IPS-NIHi7 (cell line): Measurements from ENCODE around the gene ZNF462.

Experiments
- DNase-seq: peaks from one replicate; pipeline ENCODE4 v3.0.0; 2012; ENCODE audit warnings: mixed read lengths; ENCODE audit errors: extremely low spot score

Gene ZNF462

GRCh38 chr9:106864373-106865143 is 1.6 kb downstream of the ZNF462 start:
- DNase-seq: no peak

DNA sequence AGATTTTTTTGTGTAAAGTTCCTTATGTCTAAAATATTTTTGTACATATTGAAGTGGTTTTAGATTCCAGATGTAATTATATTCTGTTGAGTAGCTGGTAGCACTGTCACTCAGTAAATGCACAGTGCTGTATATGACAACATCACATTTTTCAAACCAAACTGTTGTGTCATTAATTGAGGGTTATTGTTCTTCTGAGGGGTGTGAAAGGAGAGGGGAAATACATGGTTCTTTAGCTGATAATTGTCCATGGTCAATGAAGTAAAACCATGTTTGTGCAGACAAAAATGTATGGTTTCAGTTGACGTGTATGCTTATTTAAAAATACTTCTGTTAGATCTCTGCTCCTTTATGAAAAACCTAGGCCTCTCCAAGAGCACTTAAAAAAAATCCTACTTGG is 3.3 kb downstream of the ZNF462 start:
- no peak for DNase-seq

- DNase-seq: no peak
These were observed 4.3 kb downstream of the ZNF462 start for GRCh38 chr9:106867286-106867685.

DNA sequence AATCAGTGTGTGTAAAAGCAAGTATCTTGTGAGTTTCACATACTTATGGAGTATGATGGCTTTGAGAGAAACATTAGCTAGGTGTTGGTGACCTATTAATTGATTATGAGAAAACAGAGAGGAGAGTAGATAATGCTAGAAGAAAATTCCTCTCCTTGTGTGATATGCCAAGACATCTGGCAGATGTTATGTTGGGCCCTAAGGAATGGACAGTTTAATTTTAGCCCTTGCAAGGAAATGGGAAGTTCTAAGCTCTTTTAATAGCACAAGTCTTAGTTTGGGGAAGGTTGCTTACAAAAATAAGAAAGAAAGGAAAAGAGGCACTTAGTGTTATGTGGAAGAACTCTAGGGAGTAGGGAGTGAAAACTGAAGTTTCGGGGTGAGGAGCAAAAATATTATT is 5.1 kb downstream of the ZNF462 start:
- DNase-seq: no peak

GRCh38 chr9:106868565-106868964 is 5.6 kb downstream of the ZNF462 start:
- DNase-seq: no peak

GRCh38 chr9:106869028-106869427 is 6.1 kb downstream of the ZNF462 start:
- DNase-seq: no peak

- DNase-seq: no peak
These were observed 6.5 kb downstream of the ZNF462 start for GRCh38 chr9:106869458-106869857.

- DNase-seq: no peak
These were observed 9.7 kb downstream of the ZNF462 start for GRCh38 chr9:106872641-106873040.

DNA sequence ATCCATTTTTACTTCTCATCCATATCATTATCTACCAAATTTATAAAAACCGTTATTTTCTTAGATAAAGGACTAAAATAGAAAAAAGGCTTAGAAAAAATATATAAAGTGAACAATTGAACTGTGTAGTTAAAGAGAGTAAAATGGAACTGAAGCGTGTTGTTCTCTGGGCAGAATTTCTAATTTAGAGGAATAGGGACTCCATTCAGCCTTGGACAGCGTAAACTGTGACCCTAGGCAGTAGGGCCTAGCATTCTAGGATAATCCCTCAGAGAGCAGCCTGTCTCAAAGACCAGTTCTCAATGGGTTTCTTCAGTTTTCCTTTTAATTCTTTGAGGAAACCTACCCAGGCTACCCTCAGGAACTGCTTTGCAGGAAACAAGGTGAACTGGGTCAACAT is 11.1 kb downstream of the ZNF462 start:
- no peak for DNase-seq

DNA sequence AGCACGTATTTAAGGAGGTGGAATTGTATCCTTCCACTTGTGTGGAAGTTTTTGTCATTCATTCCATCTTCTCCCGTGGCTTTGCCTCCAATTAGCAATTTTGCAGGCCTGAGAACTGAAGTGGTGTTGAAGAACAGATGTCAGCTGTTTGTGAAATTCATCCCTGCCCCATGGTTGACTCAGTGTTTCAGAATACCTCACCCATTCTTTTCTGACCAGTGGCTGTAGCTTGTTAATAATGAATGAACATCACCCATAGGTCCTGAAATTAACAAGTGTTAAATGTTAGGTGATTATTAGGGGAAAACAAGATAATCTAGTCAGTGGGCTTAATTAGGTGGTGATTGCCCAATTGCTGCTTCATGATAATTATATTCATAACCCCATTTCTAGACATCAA is 11.7 kb downstream of the ZNF462 start:
- DNase-seq: no peak

DNA sequence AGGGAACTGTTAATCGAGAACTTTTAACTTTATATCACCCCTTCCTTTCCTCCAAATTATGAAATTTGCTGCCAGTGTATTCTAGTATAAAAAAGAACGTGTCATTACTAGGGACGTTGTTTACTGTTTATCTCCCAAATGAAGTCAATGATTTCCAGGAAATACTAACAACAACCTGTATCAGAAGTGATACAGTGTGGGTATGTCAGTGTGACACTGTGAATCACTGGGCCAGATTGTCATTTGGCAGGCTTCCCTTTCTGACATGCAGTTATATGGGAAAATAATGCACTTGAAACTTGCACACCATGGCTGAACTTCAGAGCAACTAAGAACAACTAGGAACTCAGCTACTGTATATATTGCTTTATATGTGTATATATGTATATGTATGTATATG is 12.6 kb downstream of the ZNF462 start:
- DNase-seq: no peak

GRCh38 chr9:106877345-106877744 is 14.4 kb downstream of the ZNF462 start:
- no peak for DNase-seq

- DNase-seq: peak; percentile 52
These were observed 15.3 kb downstream of the ZNF462 start for GRCh38 chr9:106878081-106878837.

- DNase-seq: no peak
These were observed 16.0 kb downstream of the ZNF462 start for GRCh38 chr9:106878934-106879333.

- no peak for DNase-seq
These were observed 16.5 kb downstream of the ZNF462 start for GRCh38 chr9:106879439-106879882.

GRCh38 chr9:106880081-106880480 is 17.1 kb downstream of the ZNF462 start:
- no peak for DNase-seq

DNA sequence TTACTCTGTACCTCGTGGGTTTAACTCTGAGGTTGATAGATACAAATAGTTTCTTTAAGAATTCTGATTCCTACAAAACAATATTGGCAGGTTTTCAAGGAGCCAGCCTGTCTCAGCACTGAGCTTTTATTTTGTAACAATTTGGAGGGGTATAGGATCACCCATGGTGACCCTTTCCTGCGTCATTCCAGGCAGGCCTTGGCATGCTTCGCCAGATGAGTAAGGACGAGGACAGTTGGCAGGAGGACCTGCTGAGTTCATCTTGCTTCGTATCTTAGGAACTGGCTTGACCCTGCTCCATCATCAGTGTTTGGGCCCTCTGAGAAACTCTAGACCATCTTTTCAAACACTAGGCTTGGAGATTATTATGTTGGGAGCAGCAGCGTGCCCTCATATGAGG is 17.9 kb downstream of the ZNF462 start:
- DNase-seq: no peak

DNA sequence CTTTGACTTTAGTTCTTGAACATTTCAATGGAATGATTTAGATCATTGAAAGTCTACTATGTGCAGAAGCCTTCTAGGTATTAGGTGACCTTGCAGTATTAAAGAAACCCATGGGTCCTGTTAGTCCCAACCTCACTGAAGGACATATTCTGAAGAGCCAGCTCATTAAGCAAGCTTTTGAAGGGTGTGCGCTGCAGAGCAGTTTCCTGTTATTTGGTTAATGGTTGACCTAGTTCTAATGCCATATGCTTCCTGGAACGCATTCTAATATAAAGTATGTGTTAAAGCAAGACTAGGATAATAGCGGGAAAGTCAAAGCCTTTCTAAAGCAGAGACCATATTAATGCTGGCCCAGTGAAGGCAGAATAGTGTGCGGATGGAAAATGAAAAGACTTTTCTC is 20.1 kb downstream of the ZNF462 start:
- DNase-seq: no peak

GRCh38 chr9:106883626-106884190 is 20.7 kb downstream of the ZNF462 start:
- DNase-seq: no peak

DNA sequence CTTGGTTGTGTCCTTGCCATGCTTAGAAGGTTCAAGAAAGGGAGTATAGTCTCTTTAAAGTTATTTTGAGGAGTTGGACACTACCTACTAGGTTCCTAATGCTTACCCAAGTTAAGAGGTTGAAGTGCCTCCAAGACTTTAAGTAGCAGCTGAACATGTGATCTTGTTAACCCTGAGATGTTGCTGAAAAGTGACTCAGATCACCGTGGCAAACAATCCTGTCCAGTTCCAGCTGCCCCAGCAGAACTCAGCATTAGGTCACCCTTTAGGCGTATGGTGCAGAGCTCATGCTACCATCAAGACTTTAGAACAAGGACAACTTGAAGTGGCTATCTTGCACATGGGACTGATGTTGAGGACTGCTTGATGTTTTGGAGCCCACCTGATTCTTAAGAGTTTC is 22.5 kb downstream of the ZNF462 start:
- no peak for DNase-seq

- no peak for DNase-seq
These were observed 23.4 kb downstream of the ZNF462 start for GRCh38 chr9:106886111-106887046.

DNA sequence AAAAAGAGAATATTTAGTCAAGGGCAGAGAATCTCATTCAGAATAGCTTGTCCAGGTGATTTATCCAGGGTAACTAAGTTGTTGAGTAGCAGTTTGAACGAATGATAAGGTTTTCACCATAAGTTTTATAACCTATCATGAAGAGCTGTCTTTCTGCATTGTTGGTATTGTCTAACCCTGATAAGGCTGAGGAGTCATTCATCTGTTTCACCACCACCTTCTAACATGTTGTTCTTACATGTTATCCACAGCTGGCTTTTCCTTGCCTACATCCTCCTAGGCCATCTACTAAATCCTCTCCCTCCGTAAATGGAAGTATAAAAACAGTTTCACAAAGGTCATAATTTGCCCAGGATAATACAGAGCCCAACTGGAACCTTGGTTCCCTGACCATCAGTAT is 24.1 kb downstream of the ZNF462 start:
- DNase-seq: no peak
